GM21825 (cell line): ENCODE results near the gene STAT1.
A peak's percentile ranks its signal among the peaks of the same experiment; 100 is the strongest.
"Not testable (repeated sequence)": the region's sequence is repeated elsewhere in the genome, so short reads cannot be mapped to it uniquely, and the experiment has no call there.

Experiments used
- ATAC-seq: cut with Tn5 transposase; IDR thresholded peaks from one replicate; pipeline ENCODE4 v1.9.1; 2021; ENCODE audit warnings: mild to moderate bottlenecking, moderate library complexity; ENCODE audit not compliant: unreplicated experiment

Gene STAT1

DNA sequence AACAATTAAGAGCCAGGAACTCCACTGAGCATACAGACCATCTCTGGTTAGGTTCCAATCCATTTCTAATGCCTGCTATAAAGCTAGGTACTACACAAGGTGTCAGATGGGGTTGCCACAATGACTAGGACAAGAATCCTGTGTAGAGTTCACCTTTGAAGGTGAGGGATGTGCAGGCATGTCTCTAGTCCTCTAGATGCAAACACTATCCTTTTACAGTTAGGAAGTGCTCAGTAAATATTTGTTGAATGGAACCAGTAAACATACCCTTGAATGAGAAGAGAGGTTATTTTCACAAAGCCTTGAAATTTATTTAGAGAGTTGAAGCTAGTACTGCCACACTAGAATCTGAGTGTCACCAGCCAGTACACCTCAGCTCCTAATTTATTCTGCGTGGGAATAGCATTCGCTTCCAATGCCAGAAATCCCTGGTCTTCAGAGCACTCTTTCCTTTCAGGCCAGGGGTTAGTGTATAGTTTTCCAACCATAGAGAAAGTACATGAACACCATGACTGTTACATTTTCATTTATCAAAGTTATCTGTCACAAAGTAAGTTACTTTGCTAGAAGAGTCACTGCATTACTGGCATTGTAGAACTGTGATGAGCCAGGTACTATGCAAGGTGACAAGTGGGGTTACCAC lies 48.3 kb downstream of the STAT1 start:
- ATAC-seq, result no peak

DNA sequence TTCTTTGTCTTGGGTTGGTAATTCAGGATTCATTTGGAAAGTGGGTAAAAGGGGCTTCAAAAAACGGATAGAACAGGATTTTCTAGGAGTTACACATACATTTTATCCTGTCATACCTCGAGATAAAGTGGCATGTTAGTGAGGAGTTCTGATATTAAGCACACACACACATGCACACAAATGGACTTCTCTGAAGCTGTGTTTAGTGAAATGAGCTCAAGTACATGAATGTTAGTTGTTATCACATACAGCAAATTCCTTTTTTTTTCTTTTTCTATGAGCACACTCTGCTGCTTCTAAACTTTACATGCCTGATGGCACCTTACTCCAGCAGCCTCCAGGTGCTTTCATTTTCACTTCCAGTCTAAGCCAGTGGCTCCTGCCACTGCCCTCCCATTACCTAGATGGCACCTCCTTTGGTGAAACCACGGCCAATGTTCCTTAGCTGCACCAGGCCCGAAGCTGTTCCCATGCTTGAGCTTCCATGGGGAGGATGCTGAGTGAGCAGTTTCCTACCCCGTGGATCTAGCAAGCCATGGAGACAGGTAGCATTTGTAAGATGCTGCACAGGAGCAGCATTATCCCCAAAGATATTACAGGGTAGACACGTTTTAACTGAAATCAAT lies 49.7 kb downstream of the STAT1 start:
- ATAC-seq, result no peak

DNA sequence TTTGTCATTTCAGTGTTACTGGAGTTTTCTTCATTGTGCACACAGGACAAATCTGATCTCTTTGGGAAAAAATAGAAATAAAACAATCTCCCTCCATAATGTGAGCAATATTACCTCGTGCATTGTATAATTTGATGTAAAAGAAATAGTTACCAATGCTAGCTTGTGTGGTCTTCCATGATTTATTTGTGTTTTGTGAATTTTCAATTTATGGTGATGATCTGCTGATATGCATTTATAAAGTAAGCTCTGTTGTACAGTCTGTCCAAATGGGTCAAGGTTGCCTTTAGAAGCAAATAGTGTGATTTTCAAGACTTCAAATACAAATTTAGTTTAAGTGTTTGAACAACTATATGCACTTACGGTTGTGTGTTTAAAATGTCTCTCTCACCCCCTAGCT lies 50.9 kb downstream of the STAT1 start:
- no peak for ATAC-seq

DNA sequence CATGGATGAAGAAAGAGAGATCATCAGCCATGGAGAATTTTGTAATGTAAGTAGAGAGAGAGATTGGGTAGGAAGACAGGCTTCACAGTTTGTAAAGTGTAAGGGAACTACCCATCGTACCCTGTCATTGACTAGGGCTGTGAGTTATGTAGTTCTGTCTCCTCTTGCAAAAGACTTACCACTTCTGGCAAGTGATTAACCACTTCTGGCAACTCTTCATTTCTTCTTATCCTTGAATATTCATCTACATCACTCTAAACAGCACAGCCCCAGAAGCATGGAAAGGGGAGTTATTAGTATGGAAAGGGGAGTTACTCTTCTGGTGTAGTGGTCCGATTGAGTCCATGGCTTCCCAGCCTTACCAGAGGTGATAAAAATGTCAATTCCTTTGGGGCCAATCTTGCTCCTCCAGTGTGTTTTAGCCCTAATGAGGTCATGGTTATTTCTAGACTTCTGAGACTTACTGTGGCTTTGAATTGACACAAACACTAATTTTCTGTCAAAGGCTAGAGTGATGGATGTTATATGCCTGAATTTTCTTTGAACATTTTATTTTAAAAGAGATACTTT lies 52.0 kb downstream of the STAT1 start:
- peak; percentile 44 for ATAC-seq

DNA sequence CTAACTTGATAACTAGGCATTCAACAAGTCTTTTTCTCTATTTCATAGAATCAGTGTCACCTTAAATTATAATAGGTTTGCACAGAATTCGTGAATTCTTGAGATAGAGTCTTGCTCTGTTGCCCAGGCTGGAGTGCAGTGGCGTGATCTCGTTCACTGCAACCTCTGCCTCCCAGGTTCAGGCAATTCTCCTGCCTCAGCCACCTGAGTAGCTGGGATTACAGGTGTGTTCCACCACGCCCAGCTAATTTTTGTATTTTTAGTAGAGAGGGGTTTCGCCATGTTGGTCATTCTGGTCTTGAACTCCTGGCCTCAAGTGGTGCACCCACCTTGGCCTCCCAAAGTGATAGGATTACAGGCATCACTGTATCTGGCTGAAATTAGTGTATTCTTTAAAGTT lies 52.9 kb downstream of the STAT1 start:
- not testable (repeated sequence) for ATAC-seq

DNA sequence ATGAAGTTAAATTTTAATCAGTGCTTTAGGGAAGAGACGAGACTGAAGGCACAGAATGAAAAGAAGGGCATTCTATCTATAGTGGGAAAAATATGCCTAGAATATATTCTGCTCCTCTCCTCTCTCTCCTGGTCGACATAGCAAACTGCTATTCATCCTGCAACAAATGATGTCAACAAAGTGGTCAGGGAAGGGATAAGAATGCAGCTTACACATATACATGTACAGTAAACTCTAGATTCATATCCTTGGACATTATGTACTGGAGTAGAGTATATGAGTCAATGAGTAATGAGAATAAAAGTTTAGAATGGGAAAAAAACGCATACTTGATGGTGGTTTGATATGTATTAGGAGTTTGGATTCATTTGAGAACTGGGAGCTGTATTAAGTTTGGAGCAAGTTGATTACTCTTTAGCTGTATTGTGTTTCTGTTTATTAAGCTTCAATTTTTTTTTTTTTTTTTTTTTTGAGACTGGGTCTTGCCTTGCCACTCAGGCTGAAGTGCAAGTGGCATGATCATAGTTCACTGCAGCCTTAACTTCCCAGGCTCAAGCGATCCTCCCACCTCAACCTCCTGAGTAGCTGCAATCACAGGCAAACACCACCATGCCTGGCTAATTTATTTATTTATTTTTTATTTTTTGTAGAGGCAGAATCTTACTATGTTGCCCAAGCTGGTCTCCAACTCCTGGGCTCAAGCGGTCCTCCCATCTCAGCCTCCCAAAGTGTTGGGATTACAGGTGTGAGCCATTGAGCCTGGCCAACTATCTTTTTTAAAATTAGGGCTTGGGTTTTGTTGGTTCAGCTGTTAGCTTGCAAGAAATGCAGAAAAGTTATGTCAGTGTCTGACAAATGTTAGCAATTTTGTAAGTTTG lies 53.8 kb downstream of the STAT1 start:
- no peak for ATAC-seq

DNA sequence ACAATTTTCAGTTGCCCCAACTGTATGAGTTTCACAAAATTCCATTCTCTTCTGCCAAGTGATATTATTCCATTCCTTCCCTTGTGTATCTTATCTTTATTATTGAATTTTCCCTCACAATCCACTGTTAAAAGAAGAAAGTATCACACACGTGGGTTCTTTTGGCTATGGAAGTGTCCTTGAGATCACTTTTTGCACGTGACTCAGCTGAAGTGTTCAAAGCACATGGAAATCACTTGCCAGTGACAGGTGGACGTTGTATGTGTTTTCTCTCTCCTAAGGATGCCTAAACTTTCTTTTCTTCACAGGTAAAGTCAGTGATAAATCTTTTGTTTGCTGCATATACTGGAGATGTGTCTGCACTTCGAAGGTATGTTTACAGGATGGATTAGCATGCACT lies 60.7 kb downstream of the STAT1 start:
- no peak for ATAC-seq

DNA sequence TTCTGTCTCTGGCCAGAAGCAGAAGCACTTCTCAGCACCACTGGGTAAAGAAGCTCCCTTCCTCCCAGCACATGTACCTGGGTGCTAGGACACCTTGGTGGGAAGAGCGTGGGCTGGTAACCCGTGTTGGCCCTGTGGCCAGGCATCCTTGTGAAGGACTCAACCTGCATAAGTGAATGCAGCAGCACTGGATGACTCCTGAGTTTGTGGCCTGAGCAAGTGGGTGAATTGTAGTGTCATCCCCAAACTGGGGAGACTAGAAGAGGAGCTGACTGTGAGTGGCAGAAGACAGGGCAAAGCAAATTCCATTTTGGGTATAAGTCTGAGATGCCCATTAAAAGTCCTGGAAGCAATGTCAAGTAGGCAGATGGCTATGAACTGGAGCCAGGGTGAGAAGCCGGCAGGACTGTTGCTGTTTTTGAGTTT lies 63.4 kb downstream of the STAT1 start:
- ATAC-seq, result no peak

DNA sequence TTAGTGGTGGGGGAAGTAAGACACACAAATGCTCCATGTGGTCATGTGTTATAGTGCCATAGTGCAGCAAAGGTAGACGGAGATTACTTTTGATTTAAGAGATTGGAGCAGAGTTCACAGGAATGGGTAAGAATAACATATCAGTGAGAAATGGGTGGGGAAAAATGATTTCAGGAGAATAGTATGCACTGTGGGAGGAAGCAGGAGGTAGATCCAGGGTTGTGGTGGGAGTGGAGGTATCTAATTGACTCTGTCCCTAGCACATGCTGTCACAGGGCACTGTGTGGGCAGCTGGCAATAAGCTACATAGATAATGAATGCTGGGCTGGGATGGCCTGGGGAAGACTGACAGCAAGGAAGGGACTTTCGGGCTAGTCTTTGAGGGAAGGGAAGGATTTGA lies 65.3 kb downstream of the STAT1 start:
- ATAC-seq, result no peak

DNA sequence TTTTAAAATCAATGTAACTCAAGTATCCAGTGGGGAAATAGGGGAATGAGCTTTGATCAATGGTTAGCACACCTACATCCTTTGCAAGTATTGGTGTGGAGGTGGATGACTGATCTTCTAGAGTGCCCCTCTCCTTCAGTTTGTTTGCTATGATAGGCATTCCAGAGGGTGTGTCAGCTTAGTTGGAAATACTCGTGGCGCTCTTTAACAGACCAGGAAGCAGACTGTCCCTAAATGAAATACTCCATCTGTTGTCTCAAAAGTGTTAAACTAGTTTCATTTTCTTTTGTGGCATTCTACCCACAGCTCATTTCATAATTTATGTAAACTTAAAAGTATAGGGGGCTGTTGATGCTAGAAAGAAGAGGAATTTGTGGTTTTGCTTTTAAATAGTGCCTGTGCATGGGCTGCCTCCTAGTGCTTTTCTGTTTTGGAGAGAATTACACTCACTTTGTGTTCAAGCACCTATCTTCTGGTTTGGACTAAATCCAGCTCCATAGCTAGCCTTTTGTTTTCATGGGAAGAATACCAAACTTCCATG lies 66.2 kb downstream of the STAT1 start:
- peak; percentile 82 for ATAC-seq

DNA sequence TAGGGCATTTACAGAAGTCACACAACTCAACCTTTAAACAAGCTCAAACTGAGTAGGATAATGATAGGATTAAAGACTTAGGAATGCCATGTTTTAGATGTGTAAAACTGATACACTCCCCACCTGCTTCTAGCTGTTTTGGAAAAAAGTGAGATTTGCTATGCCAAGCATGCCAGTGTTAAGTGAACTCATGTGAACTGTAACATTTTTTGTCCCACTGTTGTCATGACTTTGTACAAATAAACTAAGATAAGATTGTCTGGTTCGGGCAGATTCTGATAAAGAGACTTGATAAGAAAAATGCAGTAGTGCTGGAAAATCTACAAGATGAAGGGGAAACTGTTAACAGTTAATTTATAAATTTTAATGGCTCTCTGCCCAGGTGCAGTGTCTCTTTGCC lies 66.8 kb downstream of the STAT1 start:
- ATAC-seq, result no peak

DNA sequence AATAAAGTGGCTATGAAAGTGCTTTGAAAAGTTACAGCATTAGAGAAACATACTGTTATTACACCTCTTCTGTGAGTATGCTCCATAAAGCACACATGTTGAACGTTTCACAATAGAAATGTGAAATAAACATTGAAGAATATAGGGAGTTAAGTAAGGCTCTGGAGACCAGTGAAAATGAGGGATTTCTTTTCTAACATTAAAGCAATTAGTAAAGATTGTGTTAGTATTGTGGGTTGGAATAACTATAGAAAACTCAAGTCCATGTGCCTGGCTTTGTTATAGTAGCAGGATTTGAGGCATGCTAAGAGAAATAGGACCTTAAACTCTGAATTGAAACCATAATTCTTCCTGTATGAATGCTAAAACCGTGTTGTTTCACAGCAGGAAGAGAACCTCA lies 70.3 kb downstream of the STAT1 start:
- no peak for ATAC-seq

DNA sequence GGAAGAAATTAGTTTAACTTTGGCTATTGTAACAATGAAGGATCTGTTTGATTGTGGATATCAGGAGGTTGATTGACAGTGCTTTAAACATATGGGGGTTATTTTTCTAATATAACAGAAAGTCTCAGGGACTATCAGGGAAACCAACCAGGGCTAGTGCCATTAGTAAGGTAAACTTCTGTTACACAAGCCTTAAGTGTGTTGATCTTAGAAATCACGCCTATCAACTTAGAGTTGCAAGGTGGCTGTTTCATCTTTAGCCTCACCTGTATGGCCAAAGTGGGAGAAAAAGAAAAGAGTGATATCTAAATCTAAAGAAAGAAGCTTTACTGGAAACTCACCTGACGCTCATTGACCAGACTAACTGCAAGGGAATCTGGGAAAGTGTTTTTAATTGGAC lies 71.3 kb downstream of the STAT1 start:
- no peak for ATAC-seq

DNA sequence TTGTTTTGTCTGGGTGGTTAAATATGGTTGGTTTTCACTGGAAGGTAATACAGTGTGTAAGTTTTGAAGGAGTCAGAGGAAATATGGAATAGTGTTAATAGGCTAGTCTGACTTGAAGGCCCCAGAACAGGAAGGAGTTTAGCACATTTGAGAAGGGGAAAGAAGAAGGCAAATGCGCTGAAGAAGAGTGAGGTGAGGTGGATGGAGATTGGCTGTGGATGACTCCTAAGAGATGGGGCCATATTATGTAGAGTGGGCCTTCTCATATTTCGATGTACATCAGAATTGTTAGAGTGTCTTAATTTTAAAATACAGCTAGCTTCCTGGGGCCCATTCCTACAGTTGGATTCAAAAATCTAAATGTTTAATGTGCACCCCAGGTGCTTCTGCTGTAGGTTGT lies 72.4 kb downstream of the STAT1 start:
- ATAC-seq, result no peak

DNA sequence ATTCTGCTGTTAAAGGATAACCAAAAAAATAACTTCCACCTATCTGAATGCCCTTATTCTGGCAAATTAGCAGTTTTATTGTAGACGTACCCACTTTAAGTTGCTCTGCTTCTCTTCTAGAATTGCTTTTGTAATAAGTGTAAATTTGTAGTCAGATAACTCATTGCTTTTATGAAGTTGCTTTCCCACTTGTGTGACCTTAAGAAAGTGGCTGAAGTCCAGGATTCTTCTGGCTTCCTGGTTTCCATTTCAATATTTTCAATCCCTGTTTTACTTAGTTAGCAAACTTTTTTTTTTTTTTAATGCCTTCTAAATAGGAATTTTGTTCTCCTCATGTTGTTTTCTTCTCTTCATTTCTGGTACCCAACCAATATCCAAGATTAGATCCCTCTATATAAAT lies 73.5 kb downstream of the STAT1 start:
- ATAC-seq, result no peak

DNA sequence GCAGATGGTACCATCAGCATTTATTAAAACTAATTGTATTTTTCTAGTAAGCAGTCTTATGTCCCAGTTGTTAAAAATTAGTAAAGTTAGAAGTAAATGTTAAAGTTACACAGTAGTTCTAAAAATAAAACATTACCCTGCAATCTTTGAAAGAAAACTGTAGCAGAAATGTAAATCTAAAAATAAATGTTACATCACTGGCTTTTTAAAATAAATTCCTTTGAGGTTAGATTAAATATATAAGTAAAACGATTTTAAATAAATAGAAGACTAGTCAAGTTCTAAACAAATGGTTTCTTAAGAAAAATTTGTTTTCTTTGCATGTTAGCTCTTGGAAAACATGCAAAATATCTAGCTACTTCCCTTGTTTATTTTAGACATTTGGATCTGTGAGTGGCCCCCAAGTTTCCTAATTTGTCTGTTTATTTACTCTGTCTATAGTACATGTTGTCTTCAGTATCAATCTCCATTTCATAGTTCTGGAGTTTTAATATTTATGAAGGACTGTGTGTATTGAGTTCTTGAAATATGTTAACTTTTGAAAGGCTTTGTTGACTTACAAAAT lies 75.1 kb downstream of the STAT1 start:
- no peak for ATAC-seq

DNA sequence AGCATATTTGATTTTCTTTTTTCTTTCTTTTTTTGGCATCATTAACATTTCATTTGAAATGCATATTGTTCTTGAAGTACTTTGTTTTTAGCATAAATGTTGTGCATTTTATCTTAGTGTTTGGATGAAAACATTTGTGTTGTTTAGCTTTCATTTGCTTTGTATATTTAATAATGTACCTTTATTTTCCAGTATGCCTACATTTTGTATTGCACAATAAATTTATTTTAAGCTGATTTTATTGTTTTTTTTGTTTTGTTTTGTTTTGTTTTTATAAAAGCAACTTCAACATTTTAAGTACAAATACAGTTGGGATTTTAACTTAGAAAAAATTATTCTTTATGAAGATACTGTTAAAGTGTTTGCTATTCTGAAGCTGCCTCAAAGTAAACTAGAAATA lies 78.9 kb downstream of the STAT1 start:
- no peak for ATAC-seq

DNA sequence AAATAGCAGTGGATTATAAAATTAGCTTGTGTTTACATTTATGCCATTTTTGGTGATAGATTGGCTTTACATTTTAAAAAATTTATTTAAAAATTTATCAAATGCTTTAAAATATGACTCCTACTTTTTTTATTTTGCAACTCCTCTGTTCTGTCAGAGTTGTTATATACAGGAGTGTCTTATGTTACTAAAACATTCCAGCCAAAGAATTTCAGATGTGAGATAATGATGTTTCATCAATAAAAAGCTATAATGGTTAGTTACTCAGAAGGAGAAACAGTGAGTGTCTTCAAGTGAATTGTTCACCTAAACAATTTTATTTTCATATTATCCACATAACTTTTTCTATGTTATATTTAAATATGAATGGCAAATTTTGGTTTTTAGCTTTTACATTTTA lies 80.6 kb downstream of the STAT1 start:
- ATAC-seq, result no peak

DNA sequence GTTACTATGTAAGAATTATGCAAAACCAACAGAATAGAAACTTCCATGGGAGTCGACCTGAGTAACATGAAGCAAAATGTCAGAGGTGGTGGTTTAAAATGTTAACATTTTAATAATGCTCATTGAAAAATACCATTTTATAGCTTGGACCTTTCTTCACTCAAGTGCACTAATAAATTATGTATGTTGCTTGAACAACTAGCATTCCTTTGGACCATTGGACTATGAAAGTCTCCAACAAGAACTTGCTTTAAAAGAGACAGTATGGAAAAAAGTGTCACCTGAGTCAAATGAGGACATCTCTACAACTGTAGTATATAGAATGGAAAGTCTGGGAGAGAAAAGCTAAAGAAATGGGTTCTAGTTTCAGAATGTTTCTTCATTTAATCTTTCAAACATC lies 81.5 kb downstream of the STAT1 start:
- no peak for ATAC-seq

DNA sequence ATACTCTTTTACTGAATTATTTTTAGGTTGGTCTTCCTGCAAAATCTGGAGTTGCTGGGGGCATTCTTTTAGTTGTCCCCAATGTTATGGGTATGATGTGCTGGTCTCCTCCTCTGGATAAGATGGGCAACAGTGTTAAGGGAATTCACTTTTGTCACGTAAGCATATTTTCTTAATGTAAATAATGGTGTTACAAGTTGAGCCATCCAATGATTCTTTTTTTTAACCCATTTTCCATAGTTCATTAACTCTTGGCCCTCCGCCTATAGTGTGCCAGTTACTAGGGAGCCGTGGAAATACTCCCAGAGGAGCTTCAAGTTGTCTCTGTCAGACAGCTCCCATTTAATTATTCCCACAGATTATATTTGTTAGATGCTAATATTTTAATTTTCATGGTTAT lies 83.6 kb downstream of the STAT1 start:
- ATAC-seq, result no peak

DNA sequence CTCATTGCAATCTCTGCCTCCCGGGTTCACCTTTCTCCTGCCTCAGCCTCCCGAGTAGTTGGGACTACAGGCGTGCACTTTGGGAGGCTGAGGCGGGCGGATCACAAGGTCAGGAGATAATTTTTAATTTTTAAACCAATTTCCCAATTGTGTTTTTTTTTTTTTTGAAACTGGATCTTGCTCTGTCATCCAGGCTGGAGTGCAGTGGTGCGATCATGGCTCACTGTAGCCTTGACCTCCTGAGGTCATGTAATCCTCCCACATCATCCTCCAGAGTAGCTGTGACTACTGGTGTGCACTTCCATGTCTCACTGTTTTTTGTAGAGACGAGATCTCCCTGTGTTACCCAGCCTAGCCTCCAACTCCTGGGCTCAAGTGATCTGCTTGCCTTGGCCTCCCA lies 84.1 kb downstream of the STAT1 start:
- no peak for ATAC-seq
